Pons (tissue), 1 donor: Measurements from ENCODE around the gene DCBLD1.

Experiments
- DNase-seq: peaks from one replicate; pipeline ENCODE4 v3.0.0-alpha.2; 2016; ENCODE audit warnings: low spot score

Gene DCBLD1

GRCh38 chr6:117531346-117531745, 48.9 kb downstream of the DCBLD1 start:
- DNase-seq, result no peak

DNA sequence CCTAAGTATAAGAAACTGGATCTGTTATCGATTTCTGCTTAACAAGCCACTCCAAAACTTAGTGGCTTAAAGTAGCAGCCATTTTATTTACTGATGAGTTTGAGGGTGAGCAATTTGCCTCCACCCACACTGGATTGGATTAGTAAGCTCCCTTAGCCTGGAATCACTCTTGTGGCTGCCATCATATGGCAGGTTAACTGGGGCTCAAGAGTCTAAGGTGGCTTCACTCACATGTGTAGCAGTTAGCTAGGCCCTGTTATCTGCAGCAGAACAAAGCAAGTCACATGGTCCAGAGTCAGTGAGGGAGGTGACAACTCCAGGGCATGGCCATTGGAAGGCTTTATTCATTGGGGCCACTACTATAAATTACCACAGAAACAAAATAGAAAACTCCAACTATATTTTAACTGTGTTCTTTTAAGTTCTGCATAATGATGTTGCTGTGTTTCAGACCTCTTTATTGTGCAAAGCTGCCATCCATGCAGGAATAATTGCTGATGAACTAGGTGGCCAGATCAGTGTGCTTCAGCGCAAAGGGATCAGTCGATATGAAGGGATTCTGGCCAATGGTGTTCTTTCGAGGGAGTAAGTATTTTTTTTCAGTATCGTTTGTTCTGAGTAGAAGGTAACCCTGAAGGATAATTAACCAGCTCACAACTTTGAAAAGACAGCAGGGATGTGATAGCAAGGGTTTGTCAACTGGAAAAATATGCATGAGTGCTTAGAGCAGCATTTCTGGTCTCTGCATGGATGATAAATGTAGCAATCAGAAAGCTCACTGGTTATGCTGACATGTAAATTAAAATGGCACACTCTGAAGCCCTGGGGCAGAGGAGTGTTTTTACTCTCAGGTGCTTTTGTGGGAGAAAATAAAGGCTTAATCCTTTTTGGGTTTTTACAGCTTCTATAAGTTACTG, 49.6 kb downstream of the DCBLD1 start:
- peak; percentile 26 for DNase-seq

GRCh38 chr6:117533775-117534174, 51.3 kb downstream of the DCBLD1 start:
- no peak for DNase-seq

DNA sequence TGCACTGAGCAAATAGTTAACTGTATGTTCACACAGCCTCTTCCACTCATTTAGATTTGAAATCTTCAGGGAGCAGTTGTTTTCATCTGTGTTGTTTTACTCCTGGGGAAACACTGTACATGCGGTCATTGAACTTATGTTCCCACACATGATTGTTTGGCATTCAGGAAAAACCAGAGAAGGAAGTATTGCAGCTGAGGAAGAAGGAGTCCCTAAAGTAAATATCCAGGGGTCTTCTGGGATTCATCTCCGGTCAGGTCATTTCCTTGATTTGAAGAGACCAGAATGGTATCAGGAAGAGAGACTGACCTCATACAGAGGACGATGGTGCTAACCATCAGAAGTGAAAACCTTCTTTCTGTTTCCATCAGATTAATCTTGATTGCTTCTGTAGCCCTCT, 52.5 kb downstream of the DCBLD1 start:
- no peak for DNase-seq

DNA sequence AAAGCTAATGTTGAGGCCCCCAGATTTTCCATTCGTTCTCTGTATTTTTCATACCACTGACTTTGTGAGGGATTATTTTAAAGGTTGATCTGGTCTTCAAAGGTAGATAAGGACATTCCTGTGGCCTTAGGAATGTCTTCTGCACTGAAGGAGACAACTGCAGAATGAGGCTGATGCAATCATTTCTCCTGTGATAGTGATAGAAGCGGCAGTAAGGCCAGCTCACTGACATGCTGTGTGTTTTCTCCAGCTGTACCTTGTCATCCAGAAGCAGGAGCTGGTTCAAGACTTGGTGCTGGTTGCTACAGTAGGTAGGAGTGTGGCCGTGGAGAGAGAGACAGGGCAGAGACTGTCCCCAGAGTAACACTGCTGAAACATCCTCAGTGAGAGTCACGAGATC, 53.8 kb downstream of the DCBLD1 start:
- no peak for DNase-seq

- no peak for DNase-seq
Observed at GRCh38 chr6:117538615-117539014, 56.1 kb downstream of the DCBLD1 start.

GRCh38 chr6:117540670-117541069, 58.2 kb downstream of the DCBLD1 start:
- DNase-seq, result no peak

DNA sequence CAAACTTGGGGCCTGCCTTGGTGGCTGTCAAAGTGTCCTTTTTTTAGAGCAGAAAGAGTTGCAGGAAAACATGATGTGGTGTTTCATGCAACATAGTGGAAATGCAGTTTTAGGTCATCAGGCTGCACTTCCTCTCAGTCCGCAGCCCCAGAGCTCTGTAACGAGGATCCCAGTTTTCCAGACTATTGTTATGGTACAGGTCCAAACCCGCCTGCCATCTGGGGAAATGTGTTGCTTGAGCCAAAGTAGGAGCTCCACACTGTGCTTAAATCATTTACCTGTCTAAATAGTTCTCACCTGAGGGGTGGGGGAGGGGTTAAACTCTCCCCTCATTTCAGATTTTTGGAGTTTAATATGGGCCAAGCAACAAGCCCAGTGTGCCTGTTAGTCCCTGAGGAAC, 60.0 kb downstream of the DCBLD1 start:
- DNase-seq, result no peak

GRCh38 chr6:117544716-117545115, 62.2 kb downstream of the DCBLD1 start:
- DNase-seq, result no peak

- no peak for DNase-seq
Observed at GRCh38 chr6:117545161-117545595, 62.7 kb downstream of the DCBLD1 start.

- DNase-seq, result no peak
Observed at GRCh38 chr6:117546674-117547073, 64.2 kb downstream of the DCBLD1 start.

DNA sequence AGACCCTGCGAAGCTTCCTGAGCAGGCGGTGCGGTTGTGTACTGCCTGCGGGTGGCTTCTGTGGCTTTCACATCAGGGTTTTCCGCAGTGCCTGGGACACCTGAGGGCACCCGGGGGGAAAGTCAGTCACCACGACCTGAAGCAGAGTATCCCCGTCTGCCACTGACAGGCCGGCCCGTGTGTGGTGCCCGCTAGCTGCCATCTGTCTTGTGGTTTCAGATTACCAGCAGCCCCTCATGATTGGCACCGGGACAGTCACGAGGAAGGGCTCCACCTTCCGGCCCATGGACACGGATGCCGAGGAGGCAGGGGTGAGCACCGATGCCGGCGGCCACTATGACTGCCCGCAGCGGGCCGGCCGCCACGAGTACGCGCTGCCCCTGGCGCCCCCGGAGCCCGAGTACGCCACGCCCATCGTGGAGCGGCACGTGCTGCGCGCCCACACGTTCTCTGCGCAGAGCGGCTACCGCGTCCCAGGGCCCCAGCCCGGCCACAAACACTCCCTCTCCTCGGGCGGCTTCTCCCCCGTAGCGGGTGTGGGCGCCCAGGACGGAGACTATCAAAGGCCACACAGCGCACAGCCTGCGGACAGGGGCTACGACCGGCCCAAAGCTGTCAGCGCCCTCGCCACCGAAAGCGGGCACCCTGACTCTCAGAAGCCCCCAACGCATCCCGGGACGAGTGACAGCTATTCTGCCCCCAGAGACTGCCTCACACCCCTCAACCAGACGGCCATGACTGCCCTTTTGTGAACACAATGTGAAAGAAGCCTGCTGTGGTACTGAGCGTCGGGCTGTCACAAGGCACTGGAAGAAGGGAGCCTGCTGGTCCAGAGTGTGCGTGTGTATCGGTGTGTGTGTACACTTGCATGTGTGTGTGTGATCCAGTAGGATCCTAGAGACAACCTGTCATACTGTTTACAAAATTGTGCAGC, 65.5 kb downstream of the DCBLD1 start:
- DNase-seq, result peak; percentile 59

- DNase-seq, result peak; percentile 23
Observed at GRCh38 chr6:117548797-117549301, 66.4 kb downstream of the DCBLD1 start.

GRCh38 chr6:117549611-117550010, 67.1 kb downstream of the DCBLD1 start:
- DNase-seq, result no peak

DNA sequence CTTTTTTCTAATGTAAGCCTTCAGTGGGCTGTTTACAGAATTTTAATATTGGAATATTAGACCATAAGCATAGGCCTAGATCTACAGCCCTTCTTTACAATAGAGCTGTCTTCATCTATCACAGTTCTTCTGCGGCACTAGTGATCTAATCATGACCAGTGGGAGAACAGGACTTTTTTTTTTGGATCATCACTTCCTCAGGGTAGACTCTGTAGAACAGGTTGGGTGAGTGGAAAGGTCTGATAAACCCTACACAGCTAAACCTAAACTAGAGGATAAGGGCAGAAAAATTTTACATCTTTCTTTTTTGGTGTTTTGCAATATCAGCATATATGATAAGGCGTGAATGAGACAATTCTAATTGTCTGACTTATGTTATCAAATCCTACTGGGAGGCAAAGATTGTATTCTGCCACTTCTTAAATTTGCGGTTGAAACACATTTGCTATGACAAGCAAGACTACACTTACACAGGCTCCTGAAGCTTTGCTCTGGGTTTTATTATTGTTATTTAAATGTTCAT, 67.7 kb downstream of the DCBLD1 start:
- no peak for DNase-seq

DNA sequence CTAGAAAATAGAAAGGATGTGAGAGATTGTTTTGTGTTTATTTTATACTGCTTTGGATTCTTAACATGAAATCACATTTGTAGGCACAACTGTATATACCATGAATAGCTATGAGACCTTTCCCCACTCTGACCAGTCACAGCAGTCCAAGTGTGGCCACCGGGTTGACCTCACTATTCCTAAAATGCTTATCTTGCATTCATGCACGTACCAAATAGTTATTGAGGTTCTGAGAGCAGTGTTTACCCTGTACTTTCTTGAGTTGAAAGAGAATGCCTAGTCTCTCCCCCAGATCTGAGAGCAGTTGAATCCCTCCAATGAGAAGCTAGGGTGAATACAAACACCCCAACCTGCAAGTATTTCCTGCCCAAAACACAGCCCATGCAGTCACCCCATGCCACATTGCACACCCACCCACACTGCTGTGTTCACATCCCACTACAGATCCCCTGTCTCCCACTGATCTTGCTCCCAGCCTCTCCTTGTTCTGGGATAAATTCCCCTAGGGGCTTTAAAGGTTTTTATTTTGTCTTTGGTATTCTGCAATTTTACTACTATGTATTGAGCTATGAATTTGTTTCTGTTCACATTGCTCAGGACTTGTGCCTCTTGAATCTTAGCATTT, 68.3 kb downstream of the DCBLD1 start:
- DNase-seq, result no peak

DNA sequence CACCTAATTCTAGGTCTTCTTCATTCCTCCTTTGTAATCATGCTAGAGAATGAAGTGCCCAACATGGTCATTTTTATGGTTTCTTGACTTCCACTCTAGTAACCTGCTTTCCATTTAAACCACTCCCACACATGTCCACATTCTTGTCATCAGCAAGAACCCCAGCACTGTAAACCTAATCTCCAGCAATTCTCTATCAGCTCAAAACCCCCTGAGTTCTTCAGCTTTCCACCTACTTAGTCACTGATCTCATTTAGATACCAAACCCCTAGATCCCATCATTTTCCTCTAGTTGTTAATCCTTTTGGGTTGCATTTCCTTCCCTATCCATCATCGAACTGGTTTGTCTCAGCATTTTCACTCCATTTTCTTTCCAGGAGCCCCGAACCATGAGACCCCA, 70.1 kb downstream of the DCBLD1 start:
- DNase-seq, result no peak

DNA sequence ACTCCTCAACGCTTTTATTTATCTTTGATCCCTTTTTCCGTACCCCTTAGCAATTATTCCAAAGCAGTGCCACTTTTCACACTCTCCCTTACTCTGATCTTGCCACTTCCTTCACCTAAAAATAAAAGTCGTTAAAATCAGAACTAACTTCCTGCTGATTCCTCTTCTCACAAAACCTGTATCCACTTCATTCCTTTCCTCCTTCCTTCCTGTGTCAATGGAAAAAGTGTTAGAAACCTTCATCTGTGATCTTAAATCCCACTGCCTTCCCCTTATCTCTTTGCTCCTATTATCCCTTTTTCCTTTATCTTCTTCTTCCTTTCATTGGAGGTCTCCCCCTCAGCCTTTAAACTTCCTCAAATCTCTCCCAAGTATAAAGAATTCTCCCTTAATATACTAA, 70.7 kb downstream of the DCBLD1 start:
- DNase-seq, result no peak

GRCh38 chr6:117555262-117555849, 72.9 kb downstream of the DCBLD1 start:
- no peak for DNase-seq

- peak; percentile 61 for DNase-seq
Observed at GRCh38 chr6:117555882-117556498, 73.5 kb downstream of the DCBLD1 start.

- DNase-seq, result no peak
Observed at GRCh38 chr6:117557951-117558350, 75.5 kb downstream of the DCBLD1 start.
